HT-29 (cell line): Measurements from ENCODE around the gene SCAF4. TPM values are rescaled to one million over a fixed set of nuclear protein-coding genes. Genes with fewer than 3 reads are reported as not detected.
"Not testable (repeated sequence)": the region's sequence is repeated elsewhere in the genome, so short reads cannot be mapped to it uniquely, and the experiment has no call there.

Experiments
- DNase-seq: peaks from one replicate; pipeline ENCODE4 v3.0.0-alpha.2; 2015; ENCODE audit warnings: low spot score
- small RNA-seq: library from RNA; depleted of rRNA; stranded (forward); fragments of <200 nt; gene quantifications from one replicate; pipeline ENCODE3, GENCODE V24; 2014
- total RNA-seq: library from RNA; depleted of rRNA; stranded (reverse); fragments of >200 nt; shearing (Covaris generic); gene quantifications from 2 replicates; pipeline ENCODE4 v1.2.3, GENCODE V29; 2014; rRNA removed

Gene SCAF4
- total RNA-seq, 1 experiment from 2014 or later, result 7.9 TPM

DNA sequence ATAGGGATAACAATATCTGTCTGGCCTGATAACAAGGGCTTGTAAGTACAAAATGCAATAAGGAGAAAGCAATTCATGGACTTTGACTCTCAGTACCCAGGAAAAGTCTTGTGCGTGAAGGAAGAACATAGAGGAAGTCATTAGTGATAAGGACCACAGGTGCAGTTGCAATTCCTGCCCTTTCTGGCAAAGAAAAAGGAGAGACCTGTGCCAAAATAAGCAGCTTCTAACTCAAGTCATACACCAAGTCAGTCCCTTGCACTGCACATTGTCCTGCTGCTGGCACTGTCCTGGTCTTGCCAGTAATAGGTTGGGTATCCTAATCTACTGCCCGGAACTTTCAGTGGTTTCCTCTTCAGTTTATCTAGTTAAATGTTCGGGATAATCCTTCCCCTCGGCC, 87.3 kb downstream of the SCAF4 start:
- no peak for DNase-seq

DNA sequence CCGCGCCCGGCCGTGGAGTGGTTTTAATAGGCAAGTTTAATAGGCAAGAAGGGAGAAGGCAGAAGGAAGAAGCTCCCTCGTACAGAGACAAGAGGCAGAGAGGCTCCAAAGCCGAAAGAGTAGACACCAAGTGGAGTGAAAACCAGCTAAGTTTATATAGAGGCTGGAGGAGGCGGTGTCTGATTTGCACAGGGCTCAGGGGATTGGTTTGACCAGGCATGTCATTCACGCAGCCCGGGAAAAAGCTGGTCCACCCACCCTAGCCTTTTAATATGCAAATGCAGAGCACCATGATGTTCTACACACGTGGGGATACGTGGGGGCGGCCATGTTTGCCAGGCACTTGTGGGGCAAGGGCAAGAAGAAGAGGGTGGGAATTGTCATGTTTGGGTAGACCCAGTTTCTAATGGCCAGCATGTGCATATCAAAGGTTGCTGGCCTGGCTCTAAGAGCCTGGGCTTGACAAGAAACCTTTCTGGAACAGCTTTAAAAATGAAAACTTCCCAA, 90.4 kb downstream of the SCAF4 start:
- DNase-seq, result no peak

GRCh38 chr21:31636874-31637273, 95.0 kb downstream of the SCAF4 start:
- DNase-seq, result no peak

- no peak for DNase-seq
These were observed 96.9 kb downstream of the SCAF4 start for GRCh38 chr21:31634993-31635392.

- DNase-seq, result not testable (repeated sequence)
These were observed 100.0 kb downstream of the SCAF4 start for GRCh38 chr21:31631881-31632280.

DNA sequence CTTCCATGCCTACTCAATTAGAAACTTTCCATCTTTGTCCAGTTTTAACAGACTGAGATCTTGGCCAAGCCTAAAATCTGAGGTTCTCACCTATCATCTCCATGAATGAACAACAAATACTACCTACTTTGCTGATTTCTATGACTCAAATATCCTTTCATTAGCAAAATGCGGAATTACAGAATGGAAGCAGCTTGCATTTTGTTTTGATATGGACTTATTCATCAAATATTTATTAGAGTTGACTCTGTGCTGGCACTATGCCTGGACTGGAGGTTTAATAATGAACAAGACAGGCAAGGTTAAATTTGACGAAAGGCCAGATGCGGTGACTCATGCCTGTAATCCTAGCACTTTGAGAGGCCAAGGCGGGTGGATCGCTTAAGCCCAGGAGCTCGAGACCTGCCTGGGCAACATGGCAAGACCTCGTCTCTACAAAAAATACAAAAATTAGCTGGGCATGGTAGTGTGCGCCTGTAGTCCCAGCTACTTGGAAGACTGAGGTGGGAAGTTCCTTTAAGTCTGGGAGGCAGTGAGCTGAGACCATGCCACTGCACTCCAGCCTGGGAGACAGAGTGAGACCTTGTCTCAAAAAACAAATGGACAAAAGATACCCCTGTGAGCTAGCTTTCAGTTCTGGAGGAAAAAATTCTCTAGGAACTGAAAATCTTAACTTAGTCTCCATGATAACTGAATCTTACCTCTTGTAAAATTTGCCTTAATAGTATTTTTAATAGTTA, 101.8 kb downstream of the SCAF4 start:
- DNase-seq, result peak; percentile 91

DNA sequence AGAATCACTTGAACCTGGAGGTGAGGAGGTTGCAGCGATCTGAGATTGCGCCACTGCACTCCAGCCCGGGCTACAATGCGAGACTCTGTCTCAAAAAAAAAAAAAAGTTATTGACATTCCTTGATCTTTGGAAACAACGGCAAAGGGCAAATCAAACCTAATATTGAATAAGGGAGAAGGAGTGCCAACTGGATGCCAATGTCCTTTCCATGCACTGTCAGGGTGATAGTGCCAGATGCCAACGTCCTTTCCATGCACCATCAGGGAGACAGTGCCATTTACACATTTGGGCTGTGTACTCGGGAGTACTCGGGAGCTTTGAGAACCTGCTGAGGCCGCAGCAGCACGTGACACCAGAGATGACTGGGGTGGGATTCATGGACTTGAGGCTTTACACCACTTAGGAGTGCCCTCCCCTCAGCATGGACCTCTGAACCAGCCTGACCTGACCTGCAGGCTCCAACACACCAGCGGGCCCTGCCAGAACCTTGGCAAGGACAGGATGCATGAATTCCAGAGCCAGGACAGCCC, 106.9 kb downstream of the SCAF4 start:
- DNase-seq, result no peak

- no peak for DNase-seq
These were observed 107.7 kb downstream of the SCAF4 start for GRCh38 chr21:31624181-31624580.

DNA sequence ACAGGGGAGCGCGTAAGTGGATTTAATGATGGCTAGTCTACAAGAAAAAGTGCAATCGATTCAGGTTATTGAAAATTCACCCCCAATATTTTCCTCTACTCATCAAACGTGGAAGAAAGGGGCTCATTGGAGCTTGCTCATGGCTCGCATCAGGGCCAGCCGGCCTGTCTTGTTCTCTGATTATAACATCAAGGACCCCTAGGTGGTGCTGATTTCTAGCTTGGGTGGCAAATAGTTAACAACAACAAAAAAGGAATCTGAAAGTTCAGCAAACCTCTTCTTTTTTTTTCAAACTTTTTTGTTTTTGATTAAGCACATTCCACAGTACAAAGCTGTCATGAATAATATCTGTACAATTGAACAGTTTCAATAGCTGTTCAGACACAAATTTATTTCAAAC, 108.3 kb downstream of the SCAF4 start:
- no peak for DNase-seq

DNA sequence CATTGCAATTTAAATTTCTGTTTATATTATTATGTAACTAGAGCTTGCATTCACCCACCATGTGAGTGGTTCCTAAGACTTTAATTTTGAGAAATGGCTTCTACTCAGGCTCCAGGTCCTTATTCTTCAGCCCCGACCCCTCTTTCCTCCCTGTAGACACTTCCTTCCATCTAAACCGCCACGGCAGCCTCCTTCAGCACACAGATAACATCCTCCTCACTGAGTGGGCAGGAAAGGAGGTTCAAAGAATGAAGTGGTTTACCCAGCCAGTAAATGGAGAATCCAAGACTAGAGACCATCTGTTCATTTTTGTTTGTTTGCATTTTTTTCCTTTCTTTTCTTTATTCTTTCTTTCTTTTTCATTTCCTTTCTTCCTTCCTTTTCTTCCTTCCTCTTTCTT, 109.5 kb downstream of the SCAF4 start:
- DNase-seq, result no peak

Small RNA genes lying within 50 kb of the gene (small RNA-seq; reads per million reads assigned to genes)
- not detected for gene RF01241

Other genes starting within 250 kb of the SCAF4 start
- 118 and 126 TPM in 2 replicates for gene SOD1, start 72.4 kb downstream of the SCAF4 start, total RNA-seq
- not detected in 2 replicates for gene HUNK, start 140.9 kb upstream of the SCAF4 start, total RNA-seq